ENCODE measurements around the gene MAP4K3. TPM values are rescaled to one million over a fixed set of nuclear protein-coding genes. Genes with fewer than 3 reads are reported as not detected.
"Not testable (repeated sequence)": the region's sequence is repeated elsewhere in the genome, so short reads cannot be mapped to it uniquely, and the experiment has no call there.

MAP4K3 gene
- total RNA-seq, 6 donors from 2014 or later: 29.8 to 83.6 (median 51.1) TPM

DNA sequence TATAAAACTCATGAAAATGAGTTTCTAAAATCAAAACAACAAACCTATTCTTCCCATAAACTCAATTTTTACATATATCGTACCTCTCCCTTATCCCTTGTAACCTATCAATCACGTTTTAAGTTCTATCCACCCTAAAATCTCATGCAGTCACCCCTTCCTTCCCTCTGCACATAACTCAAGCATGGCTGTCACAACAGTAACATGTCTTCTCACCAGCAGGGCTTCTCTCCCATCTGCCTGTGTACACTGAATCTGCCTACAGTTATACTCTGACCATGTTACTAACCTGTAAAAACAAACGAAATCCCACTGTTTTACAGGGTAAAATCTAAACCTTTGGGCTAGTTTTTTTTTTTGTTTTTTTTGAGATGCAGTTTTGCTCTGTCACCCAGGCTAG, 68.2 kb downstream of the MAP4K3 start:
- 66 to 68% methylated on average over 3 of the region's 3 CpGs for WGBS, 2 donors
- Histone ChIP-seq H3K27me3 (no peaks in the 10 kb centered on the region), H3K4me1 (peaks cover 0 to 5% (median 2%) of the 10 kb centered on the region in 4 donors), H3K9me3 (no peaks in the 10 kb centered on the region), H3K4me3 (no peak overlapping the region), H3K27ac (no peak overlapping the region), H3K36me3 (peaks cover 0 to 3% (median 0%) of the 10 kb centered on the region in 4 donors)
- ATAC-seq (ENCODE audit: low FRiP score in 2 of 2) (no peak), DNase-seq (no peak)
- TF ChIP-seq EP300 (IDR thresholded peaks at IDR 0.05) (no peak), POLR2AphosphoS5 (IDR thresholded peaks at IDR 0.05) (no peak), CTCF (IDR thresholded peaks at IDR 0.05) (no peak), POLR2A (IDR thresholded peaks at IDR 0.05) (no peak)

DNA sequence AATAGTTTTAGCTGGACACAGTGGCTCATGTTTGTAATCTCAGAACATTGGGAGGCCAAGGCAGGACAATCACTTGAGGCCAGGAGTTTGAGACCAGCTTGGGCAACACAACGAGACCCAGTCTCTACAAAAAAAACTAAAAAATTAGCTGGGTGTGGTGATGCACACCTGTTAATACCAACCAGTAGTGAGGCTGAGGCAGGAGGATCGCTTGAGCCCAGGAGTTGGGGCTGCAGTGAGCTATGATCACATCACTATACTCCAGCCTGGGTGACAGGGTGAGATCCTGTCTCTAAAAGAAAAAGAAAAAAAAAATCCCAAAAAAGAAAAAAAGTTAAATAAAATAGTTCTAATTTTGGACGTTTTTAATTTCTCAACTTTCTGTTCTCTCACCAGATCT, 68.7 kb downstream of the MAP4K3 start:
- Histone ChIP-seq H3K4me1 (peaks cover 0 to 5% (median 2%) of the 10 kb centered on the region in 4 donors), H3K36me3 (peaks cover 0 to 3% (median 0%) of the 10 kb centered on the region in 4 donors), H3K4me3 (no peak overlapping the region), H3K27me3 (no peaks in the 10 kb centered on the region), H3K27ac (no peak overlapping the region), H3K9me3 (no peaks in the 10 kb centered on the region)
- ATAC-seq (ENCODE audit: low FRiP score in 2 of 2): no peak
- DNase-seq: no peak
- WGBS, 2 donors: 70 to 72% methylated on average over 3 of the region's 3 CpGs
- TF ChIP-seq EP300 (IDR thresholded peaks at IDR 0.05) (no peak), POLR2AphosphoS5 (IDR thresholded peaks at IDR 0.05) (no peak), POLR2A (IDR thresholded peaks at IDR 0.05) (no peak)

GRCh38 chr2:39362595-39362994, 74.5 kb downstream of the MAP4K3 start:
- Histone ChIP-seq H3K27ac (no peak overlapping the region), H3K36me3 (peaks cover 0 to 3% (median 0%) of the 10 kb centered on the region in 4 donors), H3K4me3 (no peak overlapping the region), H3K27me3 (no peaks in the 10 kb centered on the region), H3K9me3 (peaks cover 15 to 31% (median 17%) of the 10 kb centered on the region in 4 donors), H3K4me1 (no peaks in the 10 kb centered on the region)
- 94 to 96% methylated on average over 4 of the region's 4 CpGs for whole genome bisulfite sequencing, 2 donors
- ATAC-seq (ENCODE audit: low FRiP score in 2 of 2): no peak
- DNase-seq: no peak
- TF ChIP-seq EP300 (IDR thresholded peaks at IDR 0.05) (no peak), POLR2AphosphoS5 (IDR thresholded peaks at IDR 0.05) (no peak), POLR2A (IDR thresholded peaks at IDR 0.05) (no peak), CTCF (IDR thresholded peaks at IDR 0.05) (no peak)

- no peak for TF ChIP-seq POLR2AphosphoS5 (IDR thresholded peaks at IDR 0.05)
- TF ChIP-seq POLR2A (IDR thresholded peaks at IDR 0.05): no peak
- no peak for TF ChIP-seq EP300 (IDR thresholded peaks at IDR 0.05)
- TF ChIP-seq CTCF (IDR thresholded peaks at IDR 0.05): no peak
- Histone ChIP-seq H3K27ac (no peak overlapping the region), H3K4me1 (peaks cover 0 to 9% (median 0%) of the 10 kb centered on the region in 4 donors), H3K4me3 (no peak overlapping the region), H3K9me3 (peaks cover 15 to 31% (median 17%) of the 10 kb centered on the region in 4 donors), H3K27me3 (no peaks in the 10 kb centered on the region), H3K36me3 (peaks cover 0 to 3% (median 0%) of the 10 kb centered on the region in 4 donors)
- no peak for ATAC-seq (ENCODE audit: low FRiP score in 2 of 2)
- no peak for DNase-seq
Measured at GRCh38 chr2:39361511-39361910, 75.6 kb downstream of the MAP4K3 start.

DNA sequence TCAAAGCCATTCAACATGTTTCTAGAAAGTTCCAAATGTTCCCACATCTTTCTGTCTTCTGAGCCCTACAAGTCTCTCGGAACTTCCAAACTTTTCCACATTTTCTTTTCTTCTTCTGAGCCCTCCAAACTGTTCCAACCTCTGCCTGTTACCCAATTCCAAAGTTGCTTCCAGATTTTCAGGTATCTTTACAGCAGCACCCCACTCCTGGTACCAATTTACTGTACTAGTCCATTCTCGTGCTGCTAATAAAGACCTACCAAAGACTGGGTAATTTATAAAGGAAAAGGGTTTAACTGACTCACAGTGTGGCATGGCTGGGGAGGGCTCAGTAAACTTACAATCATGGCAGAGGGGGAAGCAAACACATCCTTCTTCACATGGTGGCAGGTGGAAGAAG, 76.7 kb downstream of the MAP4K3 start:
- not testable (repeated sequence) for ATAC-seq (ENCODE audit: low FRiP score in 2 of 2); H3K36me3 ChIP-seq; H3K4me3 ChIP-seq; DNase-seq; H3K4me1 ChIP-seq; H3K27me3 ChIP-seq; H3K27ac ChIP-seq
- H3K9me3 ChIP-seq: peaks cover 15 to 31% (median 17%) of the 10 kb centered on the region in 4 donors
- 95% methylated on average over 2 of the region's 2 CpGs for WGBS, 2 donors

DNA sequence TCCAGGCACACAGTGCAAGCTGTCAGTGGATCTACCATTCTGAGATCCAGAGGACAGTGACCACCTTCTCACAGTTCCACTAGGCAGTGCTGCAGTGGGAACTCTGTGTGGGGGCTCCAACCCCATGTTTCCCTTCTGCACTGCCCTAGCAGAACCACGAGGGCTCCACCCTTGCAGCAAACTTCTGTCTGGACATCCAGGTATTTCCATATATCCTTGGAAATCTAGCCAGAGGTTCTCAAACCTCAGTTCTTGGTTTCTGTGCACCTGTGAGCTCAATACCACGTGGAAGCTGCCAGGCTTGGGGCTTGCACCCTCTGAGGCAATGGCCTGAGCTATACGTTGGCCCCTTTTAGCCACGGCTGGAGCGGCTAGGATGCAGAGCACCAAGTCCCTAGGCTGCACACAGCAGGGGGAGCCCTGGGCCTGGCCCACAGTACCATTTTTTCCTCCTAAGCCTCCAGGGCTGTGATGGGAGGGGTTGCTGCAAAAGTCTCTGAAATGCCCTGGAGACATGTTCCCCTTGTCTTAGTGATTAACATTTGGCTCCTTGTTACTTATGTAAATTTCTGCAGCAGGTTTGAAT, 77.5 kb downstream of the MAP4K3 start:
- TF ChIP-seq POLR2AphosphoS5 (IDR thresholded peaks at IDR 0.05): no peak
- no peak for TF ChIP-seq CTCF (IDR thresholded peaks at IDR 0.05)
- TF ChIP-seq EP300 (IDR thresholded peaks at IDR 0.05): no peak
- TF ChIP-seq POLR2A (IDR thresholded peaks at IDR 0.05): no peak
- Histone ChIP-seq H3K9me3 (peaks cover 15 to 31% (median 17%) of the 10 kb centered on the region in 4 donors), H3K27ac (no peak overlapping the region), H3K4me1 (peaks cover 0 to 10% (median 0%) of the 10 kb centered on the region in 4 donors), H3K4me3 (no peak overlapping the region), H3K36me3 (peaks cover 0 to 16% (median 0%) of the 10 kb centered on the region in 4 donors), H3K27me3 (no peaks in the 10 kb centered on the region)
- DNase-seq: peak in 1 of 2 donors; percentile 5
- WGBS, 2 donors: 86 to 100% methylated on average over 1 to 5 of the region's 5 CpGs
- no peak for ATAC-seq (ENCODE audit: low FRiP score in 2 of 2)

All from upper lobe of left lung (tissue), 6 donors.